ACHN (cell line): ENCODE measurements around the gene MOSMO.
"Not testable (repeated sequence)": the region's sequence is repeated elsewhere in the genome, so short reads cannot be mapped to it uniquely, and the experiment has no call there.

ENCODE experiments used
- DNase-seq: peaks from one replicate; pipeline ENCODE4 v3.0.0-alpha.2; 2015
- in situ Hi-C: cut with HindIII; loops from 2 replicates; pipeline ENCODE4 v1.10.0; 2017; ENCODE audit warnings: low sequenced_read_pairs, low pct_ligation_motif_present, low pct_unique_long_range_greater_than_20kb

The MOSMO gene

GRCh38 chr16:22109258-22109898 is 101.5 kb downstream of the MOSMO start:
- no peak for DNase-seq
- in situ Hi-C loops, result no loop called here

DNA sequence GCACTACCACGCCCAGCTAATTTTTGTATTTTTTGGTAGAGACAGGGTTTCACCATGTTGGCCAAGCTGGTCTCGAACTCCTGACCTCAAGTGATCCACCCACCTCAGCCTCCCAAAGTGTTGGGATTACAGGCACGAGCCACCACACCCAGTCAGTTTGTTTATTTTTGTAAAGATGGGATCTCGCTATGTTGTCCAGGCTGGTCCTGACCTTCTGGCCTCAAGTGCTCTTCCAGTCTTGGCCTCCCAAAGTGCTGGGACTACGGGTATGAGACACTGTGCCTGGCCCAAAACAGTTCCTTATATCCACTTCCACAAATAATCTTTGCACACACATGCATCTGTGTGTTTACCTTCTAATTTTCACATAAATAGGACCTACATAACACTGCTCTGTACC is 103.7 kb downstream of the MOSMO start:
- in situ Hi-C loops, DNase-seq: not testable (repeated sequence)

DNA sequence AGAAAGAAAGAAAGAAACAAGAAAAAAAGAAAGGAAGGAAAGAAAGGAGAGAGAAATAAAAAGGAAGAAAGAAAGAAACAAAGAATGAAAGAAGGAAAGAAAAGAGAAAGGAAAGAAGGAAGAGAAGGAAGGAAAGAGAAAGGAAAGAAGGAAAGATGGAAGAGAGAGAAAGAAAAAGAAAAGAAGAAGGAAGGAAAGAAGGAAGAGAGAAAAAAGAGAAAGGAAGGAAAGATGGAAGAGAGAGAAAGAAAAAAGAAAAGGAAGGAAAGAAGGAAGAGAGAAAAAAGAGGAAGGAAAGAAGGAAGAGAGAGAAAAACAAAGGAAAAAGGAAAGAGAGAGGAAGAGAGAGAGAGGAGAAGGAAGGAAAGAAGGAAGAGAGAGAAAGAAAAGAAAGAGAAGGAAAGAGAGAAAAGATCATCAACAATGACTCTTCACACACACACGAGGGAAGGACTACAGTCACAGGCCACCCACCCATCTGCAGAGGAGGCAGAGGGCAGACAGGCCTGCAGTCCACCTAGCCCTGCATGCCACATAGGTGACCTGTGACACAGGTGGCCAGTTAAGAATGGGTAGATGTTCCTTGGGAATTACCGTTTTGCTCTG is 108.3 kb downstream of the MOSMO start:
- no peak for DNase-seq
- in situ Hi-C loops, result no loop called here

GRCh38 chr16:22117609-22118008 is 109.7 kb downstream of the MOSMO start:
- DNase-seq, result no peak
- in situ Hi-C loops, result no loop called here

DNA sequence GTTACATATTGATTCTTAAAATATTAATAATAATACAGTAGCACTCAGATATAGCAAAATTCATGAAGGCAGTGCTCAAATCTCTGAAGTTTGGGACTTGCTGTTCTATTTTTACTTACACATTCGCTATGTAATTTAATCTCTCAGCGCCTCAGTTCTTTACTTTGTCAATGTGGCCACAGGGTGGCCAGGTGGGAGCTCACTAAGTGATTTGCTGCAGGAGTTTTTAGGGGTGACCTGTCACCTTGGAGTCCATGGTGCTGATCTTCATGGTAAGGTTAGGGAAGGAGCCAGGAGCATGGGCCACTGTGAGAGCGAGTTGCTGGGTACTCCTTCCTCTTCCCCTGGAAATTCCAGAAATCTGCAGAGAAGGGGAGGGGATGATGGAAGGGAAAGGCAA is 112.5 kb downstream of the MOSMO start:
- no peak for DNase-seq
- in situ Hi-C loops, result no loop called here

GRCh38 chr16:22122239-22122638 is 114.3 kb downstream of the MOSMO start:
- no peak for DNase-seq
- in situ Hi-C loops, result no loop called here

DNA sequence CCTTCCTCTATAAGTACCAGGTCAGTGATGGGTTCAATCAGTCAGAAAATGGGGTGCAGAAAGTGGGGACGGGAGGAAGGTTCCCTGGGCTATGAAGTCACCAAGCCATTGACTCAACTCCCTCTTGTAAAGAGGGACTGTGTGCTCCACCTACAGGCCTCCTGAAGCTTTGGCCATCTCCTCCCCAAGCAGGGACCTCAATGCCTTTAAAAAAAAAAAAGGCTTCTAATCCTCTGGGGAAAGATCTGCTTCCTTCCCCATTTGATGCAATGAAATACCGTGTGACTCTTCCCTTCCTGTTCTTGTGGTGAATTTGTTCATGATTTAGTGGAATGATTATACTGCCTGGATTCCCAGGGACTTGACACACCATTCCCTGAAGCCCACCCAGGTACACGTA is 115.2 kb downstream of the MOSMO start:
- in situ Hi-C loops, result no loop called here
- DNase-seq, result no peak

DNA sequence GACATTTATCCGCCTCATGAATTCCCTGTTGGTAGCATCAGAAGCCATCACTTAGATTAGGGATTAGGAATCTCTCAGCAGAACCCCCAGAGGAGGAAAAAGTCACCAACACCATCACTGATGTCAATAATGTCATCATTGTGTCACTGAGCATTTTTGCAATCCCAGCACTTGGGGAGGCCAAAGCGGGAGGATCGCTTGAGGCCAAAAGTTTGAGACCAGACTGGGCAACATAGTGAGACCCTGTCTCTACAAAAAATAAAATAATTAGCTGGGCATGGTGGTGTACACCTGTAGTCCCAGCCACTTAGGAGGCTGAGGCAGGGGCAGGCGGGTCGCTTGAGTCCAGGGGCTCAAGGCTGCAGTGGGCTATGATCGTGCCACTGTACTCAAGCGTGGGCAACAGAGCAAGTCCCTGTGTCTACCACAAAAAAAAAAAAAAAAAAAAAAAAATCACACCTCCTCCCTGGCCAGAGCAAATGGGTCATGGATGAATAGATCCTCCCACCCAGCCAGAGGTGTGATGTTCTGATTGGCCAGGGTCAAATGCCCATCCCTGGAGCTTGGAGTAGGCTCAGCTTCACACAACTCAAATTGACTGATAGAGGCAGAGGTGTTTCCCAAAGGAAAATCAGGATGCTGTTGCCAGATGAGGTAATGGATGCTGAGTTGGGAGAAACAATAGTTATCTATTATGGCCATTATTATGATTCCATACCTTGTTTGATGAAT is 116.0 kb downstream of the MOSMO start:
- no peak for DNase-seq
- in situ Hi-C loops, result no loop called here

- DNase-seq, result no peak
- in situ Hi-C loops, result no loop called here
Observed at GRCh38 chr16:22124583-22125284, 116.8 kb downstream of the MOSMO start.

GRCh38 chr16:22126037-22126558 is 118.2 kb downstream of the MOSMO start:
- DNase-seq, result no peak

GRCh38 chr16:22128537-22128936 is 120.6 kb downstream of the MOSMO start:
- DNase-seq, in situ Hi-C loops: not testable (repeated sequence)

More at GRCh38 chr16:22126037-22126558, 118.2 kb downstream of the MOSMO start:
- in situ Hi-C loops, result no loop called here

- no peak for DNase-seq
- in situ Hi-C loops, result no loop called here
Observed at GRCh38 chr16:22130528-22130927, 122.6 kb downstream of the MOSMO start.

DNA sequence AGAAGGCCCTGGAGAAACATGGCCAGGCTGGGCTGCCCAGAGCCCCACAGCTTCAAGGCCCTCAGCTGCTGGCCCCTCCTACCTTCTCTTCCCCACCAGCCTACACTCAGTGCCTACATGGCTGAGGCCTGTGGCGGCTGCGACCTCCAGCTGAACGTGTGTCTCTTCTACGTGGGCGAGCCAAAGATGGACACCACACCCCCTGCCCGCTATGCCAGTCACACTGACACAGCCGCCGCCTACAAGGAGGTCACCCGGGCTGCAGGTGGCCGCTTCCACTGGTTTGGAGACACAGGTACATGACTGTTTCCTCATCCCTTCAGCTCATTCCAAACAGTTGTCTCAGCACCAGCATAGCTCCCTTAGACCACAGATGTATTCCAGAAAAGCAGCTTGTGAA is 124.9 kb downstream of the MOSMO start:
- in situ Hi-C loops, result no loop called here
- no peak for DNase-seq
